ENCODE results near the gene S100G. TPM values are rescaled to one million over a fixed set of nuclear protein-coding genes. Genes with fewer than 3 reads are reported as not detected.

S100G gene
- total and polyA plus RNA-seq, 2 donors (not counting 3 experiments of a cell fraction or from before 2014, with no cell fraction given), result not detected

DNA sequence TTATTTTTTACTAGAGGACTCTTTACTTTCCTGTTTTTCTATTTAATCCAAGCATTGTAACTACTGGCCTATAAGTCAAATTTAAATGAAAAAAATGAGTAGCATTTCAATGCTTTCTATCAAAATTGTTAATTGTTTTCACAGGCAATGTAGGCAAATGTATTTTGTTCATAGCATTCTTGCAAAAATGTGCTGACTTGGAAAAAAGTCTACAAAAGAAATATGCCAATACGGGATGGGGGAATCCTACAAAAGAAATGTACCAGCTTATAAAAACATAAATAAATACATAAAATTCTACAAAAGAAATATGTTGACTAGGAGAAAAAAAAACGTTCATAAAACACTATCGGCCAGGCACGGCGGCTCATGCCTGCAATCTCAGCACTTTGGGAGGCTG lies 14.9 kb upstream of the S100G start:
- POLR2A ChIA-PET, result no interaction called here
- H3K9me1 ChIP-seq (replicated peaks; ENCODE audit: control insufficient read depth, extremely low read depth, insufficient read depth, low read length), result no peaks in the 10 kb centered on the region
- dilution Hi-C loops (cut with MboI; ENCODE audit: extremely low pct_ligation_motif_present, low sequenced_read_pairs), result no loop called here

DNA sequence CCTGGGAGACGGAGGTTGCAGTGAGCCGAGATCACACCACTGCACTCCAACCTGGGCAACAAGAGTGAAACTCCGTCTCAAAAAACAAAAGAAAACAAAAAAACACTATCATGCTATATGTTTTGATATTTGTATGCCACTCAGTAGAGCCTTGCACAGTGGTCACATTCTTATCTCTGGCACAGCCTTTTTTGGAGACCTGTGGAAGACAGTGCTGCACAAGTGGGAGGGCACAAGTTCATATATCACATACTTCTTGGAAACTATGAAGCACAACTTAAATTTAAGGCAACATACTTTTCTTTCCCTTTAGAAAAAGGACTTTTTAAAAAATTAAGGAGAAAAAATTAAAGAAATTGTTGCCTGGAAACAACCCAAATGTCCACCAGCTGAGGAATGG lies 14.4 kb upstream of the S100G start:
- no peak for TF ChIP-seq POLR2AphosphoS5 (IDR thresholded peaks at IDR 0.05; ENCODE audit: insufficient read depth, low read depth, low read length)
- ChIA-PET POLR2A (no interaction called here), CTCF (no interaction called here)
- peaks cover 11% of the 10 kb centered on the region for H3K4me1 ChIP-seq (ENCODE audit: control insufficient read depth, extremely low read depth, insufficient read depth, low read length)
- H3K27ac ChIP-seq (ENCODE audit: insufficient read depth, low read depth, low read length), result no peak overlapping the region
- H3K27me3 ChIP-seq (ENCODE audit: control insufficient read depth in 2 of 2, insufficient read depth in 2 of 2, low read length in 2 of 2), result no peaks in the 10 kb centered on the region
- H3K9me3 ChIP-seq (replicated peaks; ENCODE audit: control insufficient read depth, insufficient read depth, low read length), result no peaks in the 10 kb centered on the region
- no peak for DNase-seq (ENCODE audit: low read depth, low spot score)
- no peak overlapping the region for H3K4me3 ChIP-seq (replicated peaks in 1 of 3; ENCODE audit: insufficient read depth in 1 of 3, low read depth in 1 of 3, low read length in 3 of 3)
- no TSS peak for BruUV-seq (replicated peaks)
- FAIRE-seq, result no peak
- no peak overlapping the region for H3K9ac ChIP-seq (replicated peaks; ENCODE audit: extremely low read depth, insufficient read depth, low read length)
- no peaks in the 10 kb centered on the region for H4K20me1 ChIP-seq (replicated peaks; ENCODE audit: control insufficient read depth, extremely low read depth, insufficient read depth, low read length)
- no peaks in the 10 kb centered on the region for H3K36me3 ChIP-seq (ENCODE audit: control insufficient read depth in 2 of 2, extremely low read depth in 1 of 2, insufficient read depth in 2 of 2, low read length in 2 of 2)
- intact Hi-C loops (cut with micrococcal nuclease), result no loop called here
- no peaks in the 10 kb centered on the region for H3K9me1 ChIP-seq (replicated peaks; ENCODE audit: control insufficient read depth, extremely low read depth, insufficient read depth, low read length)
- dilution Hi-C loops (cut with MboI; ENCODE audit: extremely low pct_ligation_motif_present, low sequenced_read_pairs), result no loop called here
- no peak overlapping the region for H2AFZ ChIP-seq (ENCODE audit: low read depth, low read length)
- no peaks in the 10 kb centered on the region for H3K79me2 ChIP-seq (ENCODE audit: control insufficient read depth, insufficient read depth, low read length)
- no peak overlapping the region for H3K4me2 ChIP-seq (ENCODE audit: insufficient read depth, low read length)

More for the DNA sequence above, 14.9 kb upstream of the S100G start:
- Histone ChIP-seq H3K4me1 (ENCODE audit: control insufficient read depth, extremely low read depth, insufficient read depth, low read length) (peaks cover 11% of the 10 kb centered on the region), H3K79me2 (ENCODE audit: control insufficient read depth, insufficient read depth, low read length) (no peaks in the 10 kb centered on the region), H3K9me3 (replicated peaks; ENCODE audit: control insufficient read depth, insufficient read depth, low read length) (no peaks in the 10 kb centered on the region), H3K27ac (ENCODE audit: insufficient read depth, low read depth, low read length) (no peak overlapping the region), H3K4me3 (replicated peaks in 1 of 3; ENCODE audit: insufficient read depth in 1 of 3, low read depth in 1 of 3, low read length in 3 of 3) (no peak overlapping the region), H2AFZ (ENCODE audit: low read depth, low read length) (no peak overlapping the region), H3K4me2 (ENCODE audit: insufficient read depth, low read length) (no peak overlapping the region), H3K9ac (replicated peaks; ENCODE audit: extremely low read depth, insufficient read depth, low read length) (no peak overlapping the region), H3K36me3 (ENCODE audit: control insufficient read depth in 2 of 2, extremely low read depth in 1 of 2, insufficient read depth in 2 of 2, low read length in 2 of 2) (no peaks in the 10 kb centered on the region), H3K27me3 (ENCODE audit: control insufficient read depth in 2 of 2, insufficient read depth in 2 of 2, low read length in 2 of 2) (no peaks in the 10 kb centered on the region), H4K20me1 (replicated peaks; ENCODE audit: control insufficient read depth, extremely low read depth, insufficient read depth, low read length) (no peaks in the 10 kb centered on the region)
- intact Hi-C loops (cut with micrococcal nuclease), result no loop called here
- TF ChIP-seq GATA2 (IDR thresholded peaks at IDR 0.05; ENCODE audit: insufficient read depth, insufficient read length, low read depth, low read length) (no peak), MAX (IDR thresholded peaks at IDR 0.05; ENCODE audit: insufficient read depth, insufficient read length) (no peak), POLR2AphosphoS5 (IDR thresholded peaks at IDR 0.05; ENCODE audit: insufficient read depth, low read depth, low read length) (no peak)
- FAIRE-seq, result no peak
- DNase-seq (ENCODE audit: low read depth, low spot score), result no peak
- BruUV-seq (replicated peaks), result no TSS peak
- CTCF ChIA-PET, result no interaction called here
